PFSK-1 (cell line): ENCODE measurements around the gene KANSL1L.

Experiments
- FOXP2 ChIP-seq: optimal IDR thresholded peaks from 2 replicates; pipeline ENCODE3; 2011; ENCODE audit warnings: borderline replicate concordance, control low read depth, inconsistent platforms; ENCODE audit not compliant: insufficient read depth; ENCODE audit errors: extremely low read length, extremely low read depth
- POLR2AphosphoS5 ChIP-seq: IDR thresholded peaks from 2 replicates; pipeline ENCODE4 v1.6.1; 2012; ENCODE audit warnings: low read depth, mild to moderate bottlenecking, control low read depth, low read length, moderate library complexity
- REST ChIP-seq, 2 experiments: IDR thresholded peaks; 2 replicates each; pipeline versions ENCODE4 v1.6.1 to v1.8.0; 2011 to 2012; ENCODE audit warnings: low read depth in 2 of 2, low read length in 2 of 2, control low read depth in 1 of 2, inconsistent platforms in 1 of 2, mild to moderate bottlenecking in 1 of 2, moderate library complexity in 1 of 2; ENCODE audit not compliant: insufficient read depth in 1 of 2
- SIN3A ChIP-seq: IDR thresholded peaks from 2 replicates; pipeline ENCODE4 v1.6.1; 2012; ENCODE audit warnings: mild to moderate bottlenecking, low read length, moderate library complexity, borderline replicate concordance; ENCODE audit not compliant: insufficient read depth
- TAF1 ChIP-seq: IDR thresholded peaks from 2 replicates; pipeline ENCODE4 v1.6.1; 2012; ENCODE audit warnings: low read length, control low read depth, borderline replicate concordance; ENCODE audit not compliant: insufficient read depth

The KANSL1L gene

GRCh38 chr2:210197720-210198119 lies 26.5 kb upstream of the KANSL1L start:
- TF ChIP-seq FOXP2 (no peak), REST (IDR thresholded peaks at IDR 0.05; ENCODE audit: insufficient read depth in 1 of 2, low read depth in 2 of 2, low read length in 2 of 2) (no peak), TAF1 (no peak), POLR2AphosphoS5 (no peak), SIN3A (no peak)

- TF ChIP-seq POLR2AphosphoS5 (no peak), TAF1 (no peak), SIN3A (no peak), FOXP2 (no peak), REST (IDR thresholded peaks at IDR 0.05; ENCODE audit: insufficient read depth in 1 of 2, low read depth in 2 of 2, low read length in 2 of 2) (no peak)
Observed at GRCh38 chr2:210195101-210195852, 24.1 kb upstream of the KANSL1L start.

GRCh38 chr2:210190345-210190744 lies 19.1 kb upstream of the KANSL1L start:
- no peak for TF ChIP-seq TAF1
- TF ChIP-seq SIN3A = no peak
- no peak for TF ChIP-seq FOXP2
- TF ChIP-seq POLR2AphosphoS5 = no peak
- no peak for TF ChIP-seq REST (IDR thresholded peaks at IDR 0.05; ENCODE audit: insufficient read depth in 1 of 2, low read depth in 2 of 2, low read length in 2 of 2)

GRCh38 chr2:210189452-210190138 lies 18.4 kb upstream of the KANSL1L start:
- TF ChIP-seq TAF1 (no peak), FOXP2 (no peak), SIN3A (no peak)

GRCh38 chr2:210188755-210189154 lies 17.5 kb upstream of the KANSL1L start:
- TF ChIP-seq POLR2AphosphoS5 = no peak
- TF ChIP-seq SIN3A = no peak
- TF ChIP-seq REST (IDR thresholded peaks at IDR 0.05; ENCODE audit: insufficient read depth in 1 of 2, low read depth in 2 of 2, low read length in 2 of 2) = no peak
- no peak for TF ChIP-seq FOXP2
- TF ChIP-seq TAF1 = no peak
